K562 (cell line): Measurements from ENCODE around the gene SCN4B. TPM values are rescaled to one million over a fixed set of nuclear protein-coding genes. Genes with fewer than 3 reads are reported as not detected.

Source experiments
- ATAC-seq: fragments of 200-7000 bp; cut with Tn5 transposase; 3 replicates; pipeline ENCODE4 v1.9.1; 2020; ENCODE audit warnings: moderate library complexity
- BruUV-seq: library from RNA; stranded (reverse); fragments of 400-500 nt; replicated peaks from 2 replicates; lab custom pipeline; 2021; lab: Mats Ljungman, UMichigan
- CTCF ChIA-PET: fragments of 300-600 bp; formaldehyde crosslinking; extraction: SDS; loops from one replicate; lab custom pipeline; 2021; ENCODE audit warnings: low intra/inter-chr PET ratio; lab: Yijun Ruan, JAX
- POLR2A ChIA-PET: fragments of 300-600, 350-650 bp; sonication (Branson Sonifier 250); formaldehyde crosslinking; extraction: SDS; loops from one replicate; lab custom pipeline; 2021; ENCODE audit warnings: antibody characterized with exemption, inconsistent platforms; lab: Yijun Ruan, JAX
- DNase-seq, 4 experiments: peaks; one replicate each; pipeline versions ENCODE4 v3.0.0 to v3.0.0-alpha.2; 2011 to 2018; ENCODE audit warnings: low spot score in 3 of 4, mixed read lengths in 3 of 4; ENCODE audit errors: extremely low read depth in 1 of 4
- FAIRE-seq: peaks from 2 replicates; lab custom pipeline; 2011; peaks lifted over from hg19 to GRCh38; lab: Jason Lieb, UNC
- H2AFZ ChIP-seq: 2 replicates; pipeline ENCODE4 v1.6.0; 2011; ENCODE audit warnings: low read depth, low read length, control low read depth, inconsistent platforms
- H3K27ac ChIP-seq: fragments of 200-600 bp; 3 replicates; pipeline ENCODE4 v1.8.0; 2011; ENCODE audit warnings: low read depth, mild to moderate bottlenecking, control low read depth, inconsistent platforms, low read length, moderate library complexity, mixed read lengths; ENCODE audit errors: extremely low read depth
- H3K27me3 ChIP-seq, 2 experiments: fragments of 300-600 bp in 1 of 2; 2 replicates in 1 of 2; 3 replicates in 1 of 2; pipeline versions ENCODE4 v1.6.0 to v1.8.0; 2011; ENCODE audit warnings: inconsistent platforms in 2 of 2, low read length in 2 of 2, mild to moderate bottlenecking in 1 of 2, mixed read lengths in 1 of 2, moderate library complexity in 1 of 2; ENCODE audit not compliant: control insufficient read depth in 2 of 2, insufficient read depth in 2 of 2
- H3K36me3 ChIP-seq: fragments of 300-600 bp; 3 replicates; pipeline ENCODE4 v1.8.0; 2011; ENCODE audit warnings: mild to moderate bottlenecking, low read length, inconsistent platforms; ENCODE audit not compliant: control insufficient read depth, insufficient read depth
- H3K4me1 ChIP-seq, 2 experiments: fragments of 200-600 bp in 1 of 2; replicated peaks in 1 of 2; 2 replicates in 1 of 2; 3 replicates in 1 of 2; pipeline versions ENCODE4 v1.5.1 to v1.8.0; 2011; ENCODE audit warnings: inconsistent platforms in 2 of 2, low read length in 2 of 2, mild to moderate bottlenecking in 1 of 2, mixed read lengths in 1 of 2, moderate library complexity in 1 of 2; ENCODE audit not compliant: control insufficient read depth in 2 of 2, insufficient read depth in 2 of 2
- H3K4me2 ChIP-seq: 2 replicates; pipeline ENCODE4 v1.6.1; 2011; ENCODE audit warnings: low read length, control low read depth, inconsistent platforms, mixed read lengths; ENCODE audit not compliant: insufficient read depth
- H3K4me3 ChIP-seq: fragments of 200-600 bp; sonication (generic), shearing (Covaris generic); 2 replicates; pipeline ENCODE4 v1.5.1; 2016; ENCODE audit warnings: control low read depth, inconsistent platforms
- H3K79me2 ChIP-seq: fragments of 200-600 bp; 3 replicates; pipeline ENCODE4 v1.8.0; 2011; ENCODE audit warnings: low read length, inconsistent platforms; ENCODE audit not compliant: control insufficient read depth, insufficient read depth
- H3K9ac ChIP-seq, 2 experiments: 2 replicates each; pipeline versions ENCODE4 v1.6.0 to v1.6.1; 2011; ENCODE audit warnings: low read depth in 2 of 2, low read length in 2 of 2, control low read depth in 1 of 2, inconsistent platforms in 1 of 2, mild to moderate bottlenecking in 1 of 2, mixed read lengths in 1 of 2; ENCODE audit not compliant: insufficient read depth in 1 of 2
- H3K9me1 ChIP-seq: one replicate; pipeline ENCODE4 v1.6.0; 2011; ENCODE audit warnings: inconsistent platforms, mild to moderate bottlenecking, low read length, moderate library complexity; ENCODE audit not compliant: control insufficient read depth, insufficient read depth
- H3K9me3 ChIP-seq: replicated peaks from 2 replicates; pipeline ENCODE4 v1.5.1; 2011; ENCODE audit warnings: low read depth, low read length, inconsistent platforms; ENCODE audit not compliant: control insufficient read depth, insufficient read depth
- H4K20me1 ChIP-seq: replicated peaks from 2 replicates; pipeline ENCODE4 v1.6.1; 2011; ENCODE audit warnings: low read length, inconsistent platforms, mixed read lengths; ENCODE audit not compliant: control insufficient read depth, insufficient read depth
- DACH1 ChIP-seq: fragments of 450-650 bp; IDR thresholded peaks from 2 replicates; pipeline ENCODE4 v1.6.1; 2018; ENCODE audit not compliant: partially characterized antibody
- ESRRA ChIP-seq: fragments of 450-650 bp; IDR thresholded peaks from 2 replicates; pipeline ENCODE4 v1.6.1; 2014; ENCODE audit warnings: low read depth, mild to moderate bottlenecking, moderate library complexity, borderline replicate concordance
- RBM25 ChIP-seq: fragments of 200-400 bp; formaldehyde crosslinking; IDR thresholded peaks from 2 replicates; pipeline ENCODE4 v1.6.1; 2018; ENCODE audit warnings: low read length, low read depth, moderate library complexity; ENCODE audit not compliant: severe bottlenecking
- ZNF121 ChIP-seq: sonication (generic); formaldehyde crosslinking; conservative IDR thresholded peaks from 2 replicates; pipeline ENCODE4 v1.8.0; 2022; ENCODE audit warnings: missing genetic modification reagents
- WGBS: fragments of 100-300 bp; shearing (Covaris generic); methylation state at CpG from one replicate; pipeline ENCODE4 v1.1.6; 2016; ENCODE audit warnings: low coverage, mixed read lengths; ENCODE audit not compliant: insufficient coverage; ENCODE audit errors: missing lambda C conversion rate; 5-methylcytosine and 5-hydroxymethylcytosine counted together
- in situ Hi-C: fragments of 300-500 bp; cut with MboI; formaldehyde crosslinking; loops from 4 replicates; pipeline ENCODE4 v1.15.0; 2018; ENCODE audit warnings: inconsistent platforms, mixed read lengths
- intact Hi-C: fragments of 100-400 bp; cut with micrococcal nuclease; formaldehyde crosslinking; loops from 2 replicates; pipeline ENCODE4 v1.14.2; 2022
- polyA plus RNA-seq, 8 experiments: library from polyadenylated mRNA; depleted of rRNA in 4 of 8; stranded (reverse) in 5 of 8; unstranded in 3 of 8; fragments of >200 nt; fragmentation: Nextera tagmentation in 2 of 8; fragmentation: Illumina TruSeq in 1 of 8; extraction: Ambion mirVana in 2 of 8; extraction: Trizol in 1 of 8; gene quantifications; 2 replicates each; pipeline versions ENCODE4 v1.2.1 to v1.2.3, GENCODE V29; 2011 to 2014; ENCODE audit warnings: inconsistent platforms in 1 of 8, missing spikeins in 1 of 8
- total RNA-seq, 7 experiments: library from RNA; depleted of rRNA in 6 of 7; stranded (reverse); fragments of >200 nt in 6 of 7; fragmentation: Illumina TruSeq in 2 of 7; extraction: Trizol in 2 of 7; gene quantifications; 2 replicates each; pipeline versions ENCODE4 v1.2.1 to v1.2.3, GENCODE V29; 2011 to 2021; ENCODE audit warnings: low replicate concordance in 1 of 7
- TF ChIP-seq, protein P1 (sequence below): fragments of 150-350 bp; IDR thresholded peaks from 2 replicates; pipeline ENCODE4 v1.6.1; 2014; ENCODE audit warnings: low read depth, mild to moderate bottlenecking, low read length, borderline replicate concordance
- TF ChIP-seq, protein P2 (sequence below): fragments of 250-450 bp; sonication (Bioruptor Pico); IDR thresholded peaks from 2 replicates; pipeline ENCODE4 v1.4.0; 2020; ENCODE audit warnings: borderline replicate concordance

Gene SCN4B
- total and polyA plus RNA-seq, 9 of the 15 experiments (the other 6 are each of a cell fraction or from before 2014, with no cell fraction given): 0.03 TPM; not detected in 8

DNA sequence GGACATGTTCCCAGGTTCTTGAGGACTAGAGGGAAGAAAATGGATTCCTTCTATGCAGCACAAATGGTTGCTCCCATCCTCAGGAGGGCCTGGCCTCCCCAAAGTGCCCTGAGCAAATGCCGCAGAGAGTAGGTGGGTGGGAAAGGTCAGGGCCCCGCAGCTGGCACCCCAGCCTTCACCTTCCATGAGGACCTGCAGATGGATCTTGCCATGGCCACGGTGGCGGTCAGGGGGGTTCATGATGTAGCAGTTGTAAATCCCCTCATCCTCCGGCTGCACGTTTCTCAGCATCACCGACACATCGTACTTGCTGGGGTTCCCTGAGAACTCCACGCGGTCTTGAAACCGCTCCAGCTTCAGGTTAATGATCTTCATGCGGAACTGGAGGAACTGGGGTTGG, 15.3 kb upstream of the SCN4B start (continued):
- TF ChIP-seq, protein P1, sequence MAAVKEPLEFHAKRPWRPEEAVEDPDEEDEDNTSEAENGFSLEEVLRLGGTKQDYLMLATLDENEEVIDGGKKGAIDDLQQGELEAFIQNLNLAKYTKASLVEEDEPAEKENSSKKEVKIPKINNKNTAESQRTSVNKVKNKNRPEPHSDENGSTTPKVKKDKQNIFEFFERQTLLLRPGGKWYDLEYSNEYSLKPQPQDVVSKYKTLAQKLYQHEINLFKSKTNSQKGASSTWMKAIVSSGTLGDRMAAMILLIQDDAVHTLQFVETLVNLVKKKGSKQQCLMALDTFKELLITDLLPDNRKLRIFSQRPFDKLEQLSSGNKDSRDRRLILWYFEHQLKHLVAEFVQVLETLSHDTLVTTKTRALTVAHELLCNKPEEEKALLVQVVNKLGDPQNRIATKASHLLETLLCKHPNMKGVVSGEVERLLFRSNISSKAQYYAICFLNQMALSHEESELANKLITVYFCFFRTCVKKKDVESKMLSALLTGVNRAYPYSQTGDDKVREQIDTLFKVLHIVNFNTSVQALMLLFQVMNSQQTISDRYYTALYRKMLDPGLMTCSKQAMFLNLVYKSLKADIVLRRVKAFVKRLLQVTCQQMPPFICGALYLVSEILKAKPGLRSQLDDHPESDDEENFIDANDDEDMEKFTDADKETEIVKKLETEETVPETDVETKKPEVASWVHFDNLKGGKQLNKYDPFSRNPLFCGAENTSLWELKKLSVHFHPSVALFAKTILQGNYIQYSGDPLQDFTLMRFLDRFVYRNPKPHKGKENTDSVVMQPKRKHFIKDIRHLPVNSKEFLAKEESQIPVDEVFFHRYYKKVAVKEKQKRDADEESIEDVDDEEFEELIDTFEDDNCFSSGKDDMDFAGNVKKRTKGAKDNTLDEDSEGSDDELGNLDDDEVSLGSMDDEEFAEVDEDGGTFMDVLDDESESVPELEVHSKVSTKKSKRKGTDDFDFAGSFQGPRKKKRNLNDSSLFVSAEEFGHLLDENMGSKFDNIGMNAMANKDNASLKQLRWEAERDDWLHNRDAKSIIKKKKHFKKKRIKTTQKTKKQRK: no peak
- TF ChIP-seq, protein P2, sequence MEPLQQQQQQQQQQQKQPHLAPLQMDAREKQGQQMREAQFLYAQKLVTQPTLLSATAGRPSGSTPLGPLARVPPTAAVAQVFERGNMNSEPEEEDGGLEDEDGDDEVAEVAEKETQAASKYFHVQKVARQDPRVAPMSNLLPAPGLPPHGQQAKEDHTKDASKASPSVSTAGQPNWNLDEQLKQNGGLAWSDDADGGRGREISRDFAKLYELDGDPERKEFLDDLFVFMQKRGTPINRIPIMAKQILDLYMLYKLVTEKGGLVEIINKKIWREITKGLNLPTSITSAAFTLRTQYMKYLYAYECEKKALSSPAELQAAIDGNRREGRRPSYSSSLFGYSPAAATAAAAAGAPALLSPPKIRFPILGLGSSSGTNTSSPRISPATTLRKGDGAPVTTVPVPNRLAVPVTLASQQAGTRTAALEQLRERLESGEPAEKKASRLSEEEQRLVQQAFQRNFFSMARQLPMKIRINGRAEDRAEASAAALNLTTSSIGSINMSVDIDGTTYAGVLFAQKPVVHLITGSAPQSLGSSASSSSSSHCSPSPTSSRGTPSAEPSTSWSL (CRISPR knock-in tag): no peak

DNA sequence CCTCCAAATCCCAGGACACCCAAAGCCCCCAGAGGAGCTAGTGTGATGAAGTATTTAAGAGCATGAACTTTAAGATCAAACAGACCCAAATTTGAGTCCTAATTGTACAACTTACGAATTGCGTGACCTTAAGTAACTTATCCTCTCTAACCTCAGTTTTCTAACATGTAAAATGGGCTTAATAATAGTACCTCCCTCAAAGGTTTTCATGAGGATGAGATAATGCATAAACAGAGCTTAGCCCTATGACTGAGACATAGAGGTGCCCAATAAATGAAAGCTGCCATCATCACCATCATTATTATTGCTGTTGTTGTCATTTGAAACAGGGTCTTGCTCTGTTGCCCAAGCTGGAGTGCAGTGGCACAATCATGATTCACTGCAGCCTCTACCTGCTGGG, 14.6 kb upstream of the SCN4B start:
- ChIA-PET CTCF (no interaction called here), POLR2A (interaction anchor here (0.6 to 1.0 kb wide), 3 partner anchors 10 to 221 kb away, joined by 3 to 4 read pairs (median 4); no protein-coding TSS in a partner anchor)
- in situ Hi-C loops (no loop called here), intact Hi-C loops (no loop called here)
- no peak for FAIRE-seq
- no peak for DNase-seq
- WGBS: 0% methylated on average over 2 of the region's 2 CpGs
- Histone ChIP-seq H3K9me1 (no peaks in the 10 kb centered on the region), H3K79me2 (no peaks in the 10 kb centered on the region), H4K20me1 (peaks cover 26% of the 10 kb centered on the region), H3K27ac (no peak overlapping the region), H3K27me3 (peaks cover 22 to 85% of the 10 kb centered on the region in 2 experiments; a peak in 4 of 5 replicates), H2AFZ (no peak overlapping the region), H3K4me1 (peaks cover 0 to 10% of the 10 kb centered on the region in 2 experiments; a peak in 2 of 5 replicates), H3K4me3 (no peak overlapping the region), H3K4me2 (no peak overlapping the region), H3K9ac (no peak overlapping the region), H3K9me3 (no peaks in the 10 kb centered on the region), H3K36me3 (no peaks in the 10 kb centered on the region)
- TF ChIP-seq DACH1 (no peak), RBM25 (peak; percentile 38), ESRRA (peak; percentile 33; the same call in 1 of the 2 replicates), ZNF121 (CRISPR knock-in tag) (peak; percentile 40; the same call in 1 of the 2 replicates)
- BruUV-seq: no TSS peak
- ATAC-seq: no peak
